Superior temporal gyrus (tissue), 1 donor: Measurements from ENCODE around the gene LIPE.

Experiments used
- DNase-seq: peaks from one replicate; pipeline ENCODE4 v3.0.0-alpha.2; 2016; ENCODE audit errors: extremely low spot score

LIPE gene

DNA sequence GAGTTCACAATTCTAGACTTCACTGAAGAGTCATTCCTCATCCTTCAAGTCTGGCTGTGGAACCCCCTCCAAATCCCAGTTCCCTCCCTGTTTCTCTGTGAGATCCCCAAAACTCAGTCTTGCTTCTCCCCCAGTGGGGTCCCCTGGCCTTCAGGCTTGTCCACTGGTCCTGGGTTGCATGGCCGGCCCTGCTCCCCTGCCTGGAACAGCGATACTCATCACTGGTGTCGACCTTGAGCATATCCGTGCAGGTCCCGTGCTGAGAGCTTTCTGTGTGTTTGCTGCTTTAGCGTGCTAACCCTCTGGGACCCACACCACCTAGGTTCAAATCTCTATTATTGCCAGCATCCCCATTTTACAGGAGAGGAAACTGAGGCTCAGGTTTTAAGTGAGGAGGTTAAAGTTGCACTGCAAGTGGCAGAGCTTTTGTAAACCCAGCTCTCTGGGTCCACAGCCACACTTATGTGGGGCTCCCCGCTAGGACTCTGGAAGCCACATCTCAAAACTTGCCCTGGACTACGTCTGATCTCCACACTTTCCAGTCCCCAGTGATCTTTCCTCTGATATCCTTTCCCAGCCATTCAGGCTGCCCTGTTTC is 15.5 kb downstream of the LIPE start:
- no peak for DNase-seq

DNA sequence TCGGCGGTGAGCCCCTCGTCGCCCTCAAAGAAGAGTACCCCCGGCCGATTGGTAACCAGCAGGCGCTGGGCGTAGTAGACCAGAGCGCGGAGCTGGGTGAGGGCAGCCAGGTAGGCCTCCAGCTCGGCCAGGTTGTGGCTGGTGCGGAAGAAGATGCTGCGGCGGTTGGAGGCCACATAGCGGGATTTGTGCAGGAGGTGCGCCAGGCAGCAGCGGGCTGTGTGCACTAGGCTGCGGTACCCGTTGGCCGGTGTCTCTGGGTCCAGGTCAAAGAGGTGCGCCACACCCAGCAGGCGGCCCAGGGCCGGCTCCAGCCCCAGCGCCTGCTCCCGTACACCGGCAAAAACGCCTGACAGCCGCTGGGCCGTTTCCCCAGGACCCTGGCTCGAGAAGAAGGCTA is 16.8 kb downstream of the LIPE start:
- no peak for DNase-seq

DNA sequence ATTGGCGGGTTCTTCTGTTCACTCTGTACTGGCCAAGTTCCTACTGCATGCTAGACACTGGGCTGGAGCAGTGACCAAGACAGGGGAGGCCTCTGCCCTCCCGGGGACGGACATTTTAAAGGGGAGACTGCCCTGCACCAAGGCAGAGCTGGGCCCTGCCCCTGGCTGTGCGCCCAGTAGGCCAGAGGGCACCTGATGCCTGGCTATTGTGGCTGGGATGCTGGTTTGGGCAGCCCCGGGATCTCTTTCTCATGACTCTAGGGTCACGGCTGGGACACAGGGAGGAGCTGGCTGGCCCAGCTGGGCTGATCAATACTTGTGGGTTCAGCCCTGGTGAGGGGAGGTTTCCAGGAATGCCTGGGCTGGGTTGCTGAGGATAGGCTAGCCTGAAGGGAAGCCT is 17.7 kb downstream of the LIPE start:
- DNase-seq = no peak

DNA sequence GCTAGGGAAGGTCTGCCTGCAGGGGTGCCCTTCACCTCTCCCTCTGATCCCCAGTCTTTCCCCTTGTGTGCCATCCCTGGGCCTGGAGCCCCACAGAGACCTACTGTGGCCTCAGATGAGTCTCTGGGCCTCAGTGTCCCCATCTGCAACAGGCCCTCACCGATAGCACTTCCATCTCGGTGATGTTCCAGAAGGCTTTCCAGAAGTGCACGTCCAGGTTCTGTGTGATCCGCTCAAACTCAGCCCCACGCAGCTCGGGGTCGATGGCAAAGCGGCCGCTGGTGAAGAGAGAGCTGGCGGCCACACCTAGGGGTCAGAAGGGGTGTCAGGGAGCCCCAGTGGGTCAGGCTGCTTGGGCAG is 19.4 kb downstream of the LIPE start:
- DNase-seq = no peak

DNA sequence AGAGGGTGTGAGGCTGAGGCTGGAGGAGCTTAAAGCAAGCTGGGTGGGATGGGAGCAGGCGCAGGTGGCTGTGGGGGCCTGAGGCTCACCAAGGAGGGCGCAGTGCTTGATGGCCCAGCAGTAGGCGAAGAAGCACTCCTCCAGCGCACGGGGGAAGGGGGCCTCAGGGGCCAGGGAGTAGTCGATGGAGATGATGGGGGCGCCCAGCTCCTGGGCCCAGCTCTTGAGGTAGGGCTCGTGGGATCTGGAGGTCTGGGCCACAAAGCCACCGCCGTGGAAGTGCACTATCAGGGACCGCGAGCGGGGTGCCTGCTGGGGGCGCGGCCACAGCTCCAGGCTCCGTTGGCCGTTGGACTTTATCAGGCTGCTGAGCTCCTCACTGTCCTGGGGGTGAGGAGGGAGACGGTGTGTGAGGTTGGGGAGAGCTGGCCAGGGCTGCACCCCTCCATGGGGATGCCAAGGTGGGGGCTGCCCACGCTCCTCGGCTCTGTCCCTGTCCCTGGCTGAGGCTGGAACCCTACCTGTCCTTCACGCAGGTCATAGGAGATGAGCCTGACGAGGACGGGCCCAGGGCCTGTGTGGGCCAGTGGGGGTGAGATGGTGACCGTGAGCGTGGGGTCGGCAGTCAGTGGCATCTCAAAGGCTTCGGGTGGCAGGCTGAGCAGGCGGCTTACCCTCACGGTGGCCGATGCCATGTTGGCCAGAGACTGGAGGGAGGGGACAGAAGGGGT is 19.9 kb downstream of the LIPE start:
- no peak for DNase-seq

DNA sequence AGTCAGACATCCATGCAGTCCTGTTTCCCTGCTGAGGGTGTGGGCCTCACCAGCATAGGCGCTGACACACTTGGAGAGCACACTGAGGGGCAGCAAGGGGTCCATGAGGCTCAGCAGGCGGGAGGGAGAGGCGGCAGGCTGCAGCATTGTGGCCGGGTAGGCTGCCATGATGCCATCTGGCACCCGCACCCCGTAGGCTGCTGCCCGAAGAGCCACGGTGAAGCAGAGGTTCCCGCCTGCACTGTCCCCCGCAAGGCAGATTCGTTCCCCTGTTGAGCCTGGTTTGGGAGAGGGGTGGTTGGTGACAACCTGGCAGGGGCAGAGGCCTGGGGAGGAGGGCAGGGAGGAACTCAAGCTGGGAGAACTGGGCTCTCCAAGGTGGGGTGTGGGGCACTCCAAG is 21.1 kb downstream of the LIPE start:
- DNase-seq = no peak

DNA sequence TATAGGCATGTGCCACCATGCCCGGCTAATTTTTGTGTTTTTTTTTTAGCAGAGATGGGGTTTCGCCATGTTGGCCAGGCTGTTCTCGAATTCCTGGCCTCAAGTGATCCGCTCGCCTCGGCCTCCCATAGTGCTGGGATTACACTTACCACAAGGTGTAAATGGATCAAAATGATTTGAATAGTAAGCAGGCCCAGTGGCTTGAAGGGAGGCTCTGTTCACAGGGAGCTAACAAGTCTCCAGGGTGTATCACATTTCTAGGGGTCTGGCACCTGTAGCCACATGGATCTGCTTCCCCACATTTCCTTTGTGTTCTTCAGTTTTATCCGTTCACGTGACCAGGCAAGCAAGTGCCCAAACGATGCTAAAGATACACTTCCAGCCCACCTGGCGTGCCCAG is 23.6 kb downstream of the LIPE start:
- no peak for DNase-seq

DNA sequence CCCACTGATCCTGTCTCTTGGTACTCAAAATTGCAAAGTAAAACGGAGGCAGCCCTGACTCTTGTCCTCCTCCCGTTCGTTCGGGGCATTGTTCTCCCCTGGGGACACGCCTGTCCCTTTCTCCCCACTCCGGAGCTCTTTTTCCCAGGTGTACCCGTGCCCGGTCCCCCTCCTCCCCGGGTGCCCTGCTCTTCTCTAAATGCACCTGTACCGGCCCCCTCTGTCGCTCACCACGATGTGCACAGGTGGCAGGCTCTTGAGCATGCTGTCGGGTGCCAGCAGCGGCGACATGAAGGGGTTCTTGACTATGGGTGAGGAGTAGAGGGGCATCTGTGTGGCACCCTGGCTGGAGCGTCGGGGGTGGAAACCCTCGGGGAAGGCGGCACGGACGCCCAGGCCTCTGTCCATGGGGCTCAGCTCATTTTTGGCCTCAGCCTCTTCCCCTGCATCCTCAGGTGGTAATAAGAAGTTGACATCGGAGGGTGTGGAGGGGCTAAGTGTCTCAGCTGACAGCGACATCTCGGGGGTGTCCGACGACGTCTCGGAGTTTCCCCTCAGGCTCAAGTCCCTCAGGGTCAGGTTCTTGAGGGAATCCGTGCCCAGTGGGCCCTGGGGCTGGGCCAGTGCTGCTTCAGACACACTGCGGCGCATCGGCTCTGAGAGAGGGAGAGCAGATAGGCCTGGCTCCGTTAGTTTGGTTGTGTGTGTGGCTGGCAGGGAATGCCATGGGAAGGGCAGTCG is 24.6 kb downstream of the LIPE start:
- DNase-seq = no peak

DNA sequence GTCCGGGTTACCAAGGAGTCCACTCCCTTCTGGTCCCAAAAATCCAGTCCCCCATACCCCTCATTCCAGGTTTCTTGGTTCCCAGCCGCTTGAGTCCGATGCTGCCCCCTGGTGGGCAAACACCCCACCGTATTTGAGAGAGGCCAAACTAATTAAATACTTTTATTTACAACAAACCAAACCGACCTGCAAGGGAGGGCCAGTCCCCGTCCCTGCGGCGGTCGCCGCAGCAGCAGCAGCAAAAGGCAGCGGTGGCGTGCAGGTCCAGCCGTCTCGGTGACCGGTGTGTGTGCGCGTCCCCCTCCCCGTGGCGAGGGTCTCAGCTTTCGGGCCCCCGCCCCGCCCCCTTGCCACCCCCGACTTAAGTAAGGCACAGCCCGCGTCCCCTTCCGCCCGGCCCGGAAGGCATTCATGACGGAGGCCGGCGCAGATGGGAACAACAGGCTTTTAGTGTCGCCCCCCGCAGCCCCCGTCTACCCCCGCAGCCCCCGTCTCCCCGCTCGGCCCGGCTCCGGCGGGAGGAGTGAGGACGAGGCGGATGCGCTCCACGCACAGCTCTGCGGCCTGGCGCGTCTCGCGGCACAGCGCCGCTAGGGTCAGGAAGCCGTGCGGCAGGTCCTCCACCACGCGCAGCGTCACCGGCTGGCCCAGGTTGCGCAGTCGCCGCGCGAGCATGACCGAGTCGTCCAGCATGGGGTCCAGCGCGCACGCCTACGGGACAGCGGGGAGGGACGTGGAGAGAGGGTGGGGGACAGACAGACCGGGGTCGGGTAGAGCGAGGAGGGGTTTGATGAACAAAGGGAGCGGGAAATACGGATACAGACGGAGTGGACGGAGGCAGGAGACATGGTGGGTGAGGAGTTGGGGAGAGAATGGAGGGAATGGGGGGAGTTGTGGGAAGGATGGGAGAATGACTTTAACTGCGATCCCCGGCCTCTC is 25.6 kb downstream of the LIPE start:
- DNase-seq = peak; percentile 86

DNA sequence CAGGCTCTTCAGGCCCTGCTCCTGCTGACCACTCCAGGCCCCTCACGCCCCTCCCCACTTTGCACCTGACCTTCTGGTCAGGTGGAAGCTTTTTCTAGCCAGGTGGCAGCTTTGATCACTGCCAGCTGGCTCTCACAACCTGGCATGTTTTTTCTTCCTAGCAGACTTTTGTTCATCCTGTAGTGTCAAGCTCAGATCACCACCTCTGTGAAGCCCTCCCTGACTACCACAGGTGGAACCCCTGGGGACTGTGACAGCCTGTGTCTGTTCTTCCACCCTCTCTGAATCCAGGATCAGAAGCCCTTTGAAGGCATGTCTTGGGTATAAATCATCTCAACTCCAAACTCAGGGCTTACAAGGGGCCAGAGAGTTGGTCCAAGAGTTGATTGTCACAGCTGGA is 26.8 kb downstream of the LIPE start:
- no peak for DNase-seq

DNA sequence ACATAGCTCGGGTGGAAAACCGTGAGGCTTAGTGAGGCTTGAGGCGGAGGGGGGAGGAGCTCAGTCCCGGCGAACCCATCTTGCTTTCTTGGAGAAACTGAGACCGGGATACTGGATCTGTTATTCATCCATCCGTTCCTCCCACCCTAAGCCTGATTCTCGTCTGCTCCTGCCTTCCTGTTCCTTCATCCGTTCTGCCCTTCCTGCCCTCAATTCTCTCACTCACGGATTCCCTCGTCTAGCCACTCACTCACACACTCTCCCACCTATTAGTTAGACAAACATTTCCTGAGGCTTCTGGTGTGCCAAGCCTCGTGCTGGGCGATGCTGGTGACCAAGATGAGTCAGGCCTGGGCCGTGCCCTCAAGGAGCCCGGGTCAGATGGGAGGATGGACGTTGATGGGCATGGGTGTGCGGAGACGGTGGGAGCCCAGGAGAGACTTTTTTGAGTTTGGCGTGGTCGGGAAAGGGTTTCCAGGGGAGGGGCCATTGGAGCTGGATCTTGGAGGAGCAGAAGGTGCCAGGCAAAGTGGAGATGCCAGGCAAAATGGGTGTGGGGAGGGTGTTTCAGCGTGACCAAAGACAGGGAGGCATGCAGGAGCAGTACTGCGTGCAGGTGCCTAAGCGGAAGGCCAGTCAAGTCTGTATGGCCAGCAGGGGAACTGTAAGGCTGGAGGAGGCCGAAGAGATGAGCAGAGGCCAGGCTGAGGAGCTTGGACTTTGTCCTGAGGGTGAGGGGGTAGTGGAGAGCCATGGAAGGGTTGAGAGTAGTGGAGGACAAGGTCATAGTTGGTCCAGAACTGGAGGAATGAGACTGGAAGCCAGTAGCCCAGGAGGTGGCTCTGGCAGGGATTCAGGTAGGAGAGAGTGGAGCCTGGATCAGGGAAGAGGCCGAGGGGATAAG is 29.7 kb downstream of the LIPE start:
- DNase-seq = no peak

DNA sequence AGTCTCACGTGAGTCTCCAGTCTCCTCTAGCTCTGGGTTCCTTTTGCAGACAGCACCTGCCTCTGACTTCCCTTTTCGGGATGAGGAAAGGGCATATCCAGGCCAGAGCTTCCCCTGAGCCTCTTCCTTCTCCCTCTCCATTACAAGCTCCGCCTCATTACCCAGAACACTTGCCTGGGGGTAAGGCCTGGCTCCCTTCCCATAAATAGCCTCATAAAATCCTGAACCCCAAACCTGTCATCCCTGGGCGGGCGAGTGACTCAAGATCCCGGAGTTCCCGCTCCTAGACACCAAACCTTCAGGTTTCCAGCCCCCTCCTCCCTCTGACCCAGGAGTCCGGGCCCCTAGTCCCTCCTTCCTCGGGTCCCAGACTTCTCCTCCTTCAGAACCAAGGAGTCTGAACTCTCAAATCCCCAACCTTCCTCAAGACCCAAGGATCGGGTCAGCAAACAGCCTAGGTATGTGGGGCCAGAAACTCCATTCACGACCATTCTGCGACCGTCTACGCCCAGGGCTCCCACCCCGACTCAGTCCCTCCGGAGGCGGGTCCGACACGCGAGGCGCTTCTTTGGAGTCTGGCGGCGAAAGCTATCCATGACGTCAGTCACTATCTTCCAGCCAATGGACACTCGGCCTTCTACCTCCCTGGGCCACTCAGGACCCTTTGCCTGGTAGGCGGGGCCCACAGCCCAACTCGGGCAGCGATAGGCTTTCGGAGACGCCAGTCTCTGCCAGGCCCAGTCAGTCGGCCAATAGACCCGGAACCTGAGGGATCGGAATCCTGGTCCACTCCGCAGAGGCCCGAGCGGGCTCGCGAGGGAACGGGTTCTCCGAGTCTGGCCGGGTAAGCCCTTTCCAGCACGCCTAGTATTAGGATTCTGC is 30.6 kb downstream of the LIPE start:
- DNase-seq = peak; percentile 99

DNA sequence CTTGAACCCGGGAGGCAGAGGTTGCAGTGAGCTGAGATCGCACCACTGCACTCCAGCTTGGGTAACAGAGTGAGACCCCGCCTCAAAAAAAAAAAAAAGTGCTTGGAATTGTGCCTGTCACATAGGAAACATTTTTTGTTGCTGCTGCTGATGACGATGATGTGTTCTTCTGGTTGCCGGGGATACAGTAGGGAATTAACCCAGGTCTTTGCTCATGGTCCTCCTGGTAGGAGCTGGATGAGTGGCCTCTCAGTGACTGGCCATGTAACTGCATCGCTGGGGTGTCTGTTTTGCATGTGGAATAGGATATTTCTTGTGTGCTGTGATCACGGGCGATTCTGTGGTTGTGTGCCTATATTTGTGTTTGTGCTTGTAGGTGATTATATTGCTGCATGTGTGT is 32.4 kb downstream of the LIPE start:
- DNase-seq = no peak

DNA sequence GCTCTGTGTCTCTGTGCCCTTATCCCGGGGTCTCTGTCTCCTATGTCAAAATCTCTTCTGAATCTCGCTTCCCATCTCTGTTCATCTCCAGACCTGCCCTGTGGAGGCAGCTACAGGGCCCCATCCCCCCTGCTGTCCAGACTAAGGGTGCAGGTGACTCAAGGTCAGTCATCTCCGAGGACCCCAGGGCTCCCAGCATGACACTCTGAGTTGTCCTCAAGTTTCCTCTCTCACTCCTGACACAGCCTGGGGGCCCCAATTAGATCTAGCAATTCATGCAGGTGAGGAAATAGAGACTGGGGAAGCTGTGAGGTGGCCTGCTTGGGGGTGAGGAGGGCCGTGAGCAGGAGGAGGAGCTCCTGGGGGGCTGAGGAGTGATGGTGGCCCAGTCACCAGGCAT is 35.0 kb downstream of the LIPE start:
- DNase-seq = no peak

DNA sequence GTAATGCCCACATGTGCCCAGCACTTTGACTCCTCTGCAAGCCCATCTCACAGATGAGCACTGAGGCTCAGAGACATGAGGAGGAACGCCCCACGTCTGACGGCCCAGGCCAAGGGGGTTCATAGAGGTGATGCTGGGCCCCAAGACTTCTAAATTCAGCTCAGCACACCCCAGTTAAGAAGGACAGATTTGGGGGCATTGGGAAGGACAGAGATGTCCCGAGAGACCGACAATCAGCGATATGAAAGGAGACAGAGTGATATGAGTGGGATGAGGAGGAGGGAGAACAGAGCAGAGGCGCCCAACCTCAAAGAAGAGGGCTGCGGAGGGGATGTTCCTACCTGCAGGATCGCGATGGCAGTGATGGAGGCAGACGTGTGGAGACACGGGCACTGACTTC is 37.3 kb downstream of the LIPE start, which contains the start of gene CNFN:
TSS of gene CNFN (minus strand) at position 399 of the 400 bp plus-strand sequence. CDS start 1,260 bp downstream, outside the sequence.
- no peak for DNase-seq

DNA sequence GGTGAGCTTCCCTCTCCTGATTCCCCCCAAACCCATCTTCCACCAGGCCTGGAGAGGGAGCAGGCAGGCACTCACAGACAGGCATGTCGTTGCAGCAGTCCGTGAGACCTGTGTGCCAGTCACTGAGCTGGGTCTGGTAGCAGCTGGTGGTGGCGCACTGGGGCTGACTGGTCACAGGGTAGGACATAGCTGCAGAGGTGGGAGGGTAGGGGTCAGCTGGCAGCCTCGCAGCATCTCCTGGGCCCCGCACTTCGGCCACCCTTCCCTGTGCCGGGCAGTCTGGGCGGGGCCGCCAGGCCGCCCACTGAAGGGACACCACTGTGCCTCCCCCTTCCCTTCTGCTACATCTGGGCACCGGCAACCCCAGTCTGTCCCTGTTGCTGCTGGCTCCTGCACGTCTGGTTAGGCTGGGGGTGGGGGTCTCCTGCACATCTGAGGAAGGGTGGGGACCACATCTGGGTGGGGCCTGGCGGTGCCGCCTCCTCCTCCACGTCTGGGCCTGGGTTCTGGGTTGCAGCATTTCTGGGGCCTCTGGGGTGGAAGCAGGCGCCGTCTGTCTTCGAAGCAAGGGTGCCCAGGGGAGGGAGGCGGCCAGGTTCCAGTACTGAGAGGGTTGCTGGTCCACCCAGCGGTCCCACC is 38.2 kb downstream of the LIPE start:
- no peak for DNase-seq

DNA sequence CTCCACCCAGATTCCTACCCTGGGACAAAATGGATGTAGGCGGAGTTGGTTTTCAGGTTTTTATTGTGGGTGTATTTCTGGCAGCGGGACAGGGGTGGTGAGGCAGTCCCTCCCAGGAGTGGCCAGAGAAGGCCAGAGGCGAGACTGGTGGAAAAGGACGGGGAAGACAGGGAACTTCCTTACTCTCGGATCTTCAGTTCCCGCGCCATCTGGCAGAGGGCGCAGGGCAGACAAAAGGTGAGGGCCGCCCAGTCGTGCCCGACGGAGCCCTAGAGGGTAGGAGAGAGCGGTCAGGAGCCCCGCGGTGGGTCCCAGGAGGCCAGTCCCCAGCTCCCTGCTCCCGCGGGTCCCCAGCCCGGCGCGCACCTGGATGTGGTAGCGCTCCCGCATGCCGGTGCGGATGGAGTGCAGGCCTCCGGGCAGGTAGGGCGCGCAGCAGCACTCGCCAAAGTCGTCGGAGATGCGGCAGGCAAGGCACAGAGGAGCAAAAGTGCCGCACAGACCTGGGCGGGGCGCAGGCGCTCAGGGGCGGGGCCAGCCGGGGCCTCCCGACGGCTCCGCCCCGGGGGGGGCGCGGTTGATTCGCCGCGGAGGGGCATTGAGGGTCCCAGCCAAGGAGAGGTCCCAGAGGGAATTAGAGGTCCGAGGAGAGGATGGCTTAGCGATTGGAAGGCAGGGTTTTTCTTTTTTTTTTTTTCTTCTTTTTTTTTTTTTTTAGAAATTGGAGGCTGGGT is 40.0 kb downstream of the LIPE start:
- DNase-seq = no peak

DNA sequence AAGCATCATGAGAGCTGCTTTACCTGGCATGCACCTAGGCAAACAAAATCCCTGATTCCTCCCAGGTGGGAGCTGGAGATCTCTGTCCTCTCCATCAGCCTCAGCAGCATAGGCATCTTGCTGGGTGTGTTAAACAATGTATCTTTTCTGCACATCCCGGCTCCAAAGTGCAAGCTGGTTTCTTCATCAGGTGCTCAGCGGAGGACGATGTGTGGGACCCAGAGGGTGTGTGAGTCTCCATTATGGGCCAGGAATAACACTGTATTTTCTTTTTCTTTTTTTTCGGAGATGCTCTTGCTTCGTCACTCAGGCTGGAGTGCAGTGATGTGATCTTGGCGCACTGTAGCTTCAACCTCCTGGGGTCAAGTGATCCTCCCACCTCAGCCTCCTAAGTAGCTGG is 47.0 kb downstream of the LIPE start:
- no peak for DNase-seq
